ENCODE data around the gene INO80C.

- TF ChIP-seq CTCF (IDR thresholded peaks at IDR 0.05) = no peak
- TF ChIP-seq ESRRA (CRISPR knock-in tag; IDR thresholded peaks at IDR 0.05; ENCODE audit: borderline replicate concordance) = no peak
Observed at GRCh38 chr18:35525795-35526494, 28.2 kb upstream of the INO80C start.

Measured in WTC11 (cell line).